Myocyte (in vitro differentiated cells): ENCODE measurements around the gene ARHGEF16. TPM values are rescaled to one million over a fixed set of nuclear protein-coding genes. Genes with fewer than 3 reads are reported as not detected.

Experiments used
- total RNA-seq: library from RNA; depleted of rRNA; stranded (reverse); fragments of >200 nt; gene quantifications from 2 replicates; pipeline ENCODE4 v1.2.3, GENCODE V29; 2014

ARHGEF16 gene
- total RNA-seq, 1 donor from 2014 or later = not detected

Other genes starting within 250 kb of the ARHGEF16 start
- gene MEGF6, start 156.8 kb downstream of the ARHGEF16 start, total RNA-seq = 0.13 and 0.16 TPM in 2 replicates
- gene TPRG1L, start 170.3 kb downstream of the ARHGEF16 start, total RNA-seq = 19.7 and 23.2 TPM in 2 replicates
- 25.8 and 29.0 TPM in 2 replicates for gene WRAP73, start 195.4 kb downstream of the ARHGEF16 start, total RNA-seq
- gene TP73, start 197.9 kb downstream of the ARHGEF16 start, total RNA-seq = 1.3 and 2.2 TPM in 2 replicates